GM12878 (cell line): ENCODE results near the gene EDN2. TPM values are rescaled to one million over a fixed set of nuclear protein-coding genes. Genes with fewer than 3 reads are reported as not detected.

Experiments used
- ATAC-seq: fragments of 200-7000 bp; cut with Tn5 transposase; 3 replicates; pipeline ENCODE4 v1.9.1; 2020; ENCODE audit warnings: mild to moderate bottlenecking, moderate library complexity
- BruUV-seq: library from RNA; stranded (reverse); fragments of 400-500 nt; replicated peaks from 2 replicates; lab custom pipeline; 2021; lab: Mats Ljungman, UMichigan
- CTCF ChIA-PET: fragments of 300-600 bp; sonication (Branson Sonifier 250); formaldehyde crosslinking; extraction: SDS; loops from one replicate; lab custom pipeline; 2021; ENCODE audit warnings: inconsistent platforms; lab: Yijun Ruan, JAX
- POLR2A ChIA-PET: fragments of 350-600 bp; formaldehyde crosslinking; extraction: SDS; loops from one replicate; lab custom pipeline; 2021; ENCODE audit warnings: inconsistent platforms; lab: Charles Lee
- RAD21 ChIA-PET: fragments of 300-600 bp; sonication (Branson Sonifier 250); formaldehyde crosslinking; loops from one replicate; lab custom pipeline; 2023; ENCODE audit warnings: antibody characterized with exemption; ENCODE audit not compliant: unreplicated experiment; lab: Charles Lee
- SMC1A ChIA-PET: fragments of 300-600 bp; sonication (Branson Sonifier 250); formaldehyde crosslinking; loops from one replicate; lab custom pipeline; 2023; ENCODE audit not compliant: unreplicated experiment, uncharacterized antibody; lab: Charles Lee
- DNase-seq: peaks from one replicate; pipeline ENCODE4 v3.0.0-alpha.2; 2011; ENCODE audit warnings: low read depth, low spot score
- FAIRE-seq: peaks from 3 replicates; lab custom pipeline; 2011; peaks lifted over from hg19 to GRCh38; lab: Jason Lieb, UNC
- H2AFZ ChIP-seq: 2 replicates; pipeline ENCODE4 v1.6.0; 2011; ENCODE audit warnings: low read depth, low read length, control low read depth; ENCODE audit not compliant: control insufficient read depth
- H3K27ac ChIP-seq: 2 replicates; pipeline ENCODE4 v1.5.1; 2011; ENCODE audit warnings: control low read depth; ENCODE audit not compliant: control insufficient read depth, insufficient read depth
- H3K27me3 ChIP-seq, 2 experiments: replicated peaks in 1 of 2; 2 replicates each; pipeline versions ENCODE4 v1.6.0 to v1.6.1; 2011; ENCODE audit warnings: low read length in 1 of 2; ENCODE audit not compliant: control insufficient read depth in 2 of 2, insufficient read depth in 2 of 2
- H3K36me3 ChIP-seq, 2 experiments: 2 replicates each; pipeline ENCODE4 v1.5.1; 2011; ENCODE audit warnings: low read length in 1 of 2; ENCODE audit not compliant: control insufficient read depth in 2 of 2, insufficient read depth in 2 of 2
- H3K4me1 ChIP-seq: 2 replicates; pipeline ENCODE4 v1.6.1; 2011; ENCODE audit warnings: mild to moderate bottlenecking, low read length, moderate library complexity, mixed read lengths; ENCODE audit not compliant: control insufficient read depth, insufficient read depth
- H3K4me2 ChIP-seq: 2 replicates; pipeline ENCODE4 v1.6.0; 2011; ENCODE audit warnings: control low read depth; ENCODE audit not compliant: control insufficient read depth, insufficient read depth
- H3K4me3 ChIP-seq: fragments of 200-600 bp; sonication (generic); 2 replicates; pipeline ENCODE4 v1.5.1; 2016
- H3K79me2 ChIP-seq: 2 replicates; pipeline ENCODE4 v1.6.0; 2011; ENCODE audit warnings: low read length; ENCODE audit not compliant: control insufficient read depth, insufficient read depth
- H3K9ac ChIP-seq: 2 replicates; pipeline ENCODE4 v1.8.0; 2011; ENCODE audit warnings: low read length, control low read depth, mixed read lengths; ENCODE audit not compliant: control insufficient read depth, insufficient read depth
- H3K9me3 ChIP-seq: replicated peaks from 3 replicates; pipeline ENCODE4 v1.5.1; 2011; ENCODE audit warnings: mild to moderate bottlenecking, low read length; ENCODE audit not compliant: control insufficient read depth, insufficient read depth
- H4K20me1 ChIP-seq: 2 replicates; pipeline ENCODE4 v1.6.0; 2011; ENCODE audit not compliant: control insufficient read depth, insufficient read depth
- ATF7 ChIP-seq: fragments of 450-650 bp; IDR thresholded peaks from 2 replicates; pipeline ENCODE4 v1.6.1; 2016; ENCODE audit warnings: low read depth, mild to moderate bottlenecking
- CEBPB ChIP-seq, 2 experiments: fragments of 150-350 bp in 1 of 2; IDR thresholded peaks; 2 replicates each; pipeline ENCODE4 v1.6.1; 2012 to 2014; ENCODE audit warnings: low read depth in 2 of 2, low read length in 2 of 2, borderline replicate concordance in 1 of 2, inconsistent platforms in 1 of 2
- CHD1 ChIP-seq: IDR thresholded peaks from 2 replicates; pipeline ENCODE4 v1.6.1; 2012; ENCODE audit warnings: low read depth, low read length, improper control_type of control experiment
- HCFC1 ChIP-seq: fragments of 150-350 bp; IDR thresholded peaks from 2 replicates; pipeline ENCODE4 v1.6.1; 2014; ENCODE audit warnings: low read length
- HDAC2 ChIP-seq: fragments of 200-600 bp; sonication (generic); IDR thresholded peaks from 2 replicates; pipeline ENCODE4 v1.6.1; 2017
- HDGF ChIP-seq: fragments of 450-650 bp; IDR thresholded peaks from 2 replicates; pipeline ENCODE4 v1.6.1; 2016; ENCODE audit warnings: antibody characterized with exemption
- LARP7 ChIP-seq: fragments of 450-650 bp; IDR thresholded peaks from 2 replicates; pipeline ENCODE4 v1.6.1; 2017; ENCODE audit warnings: mild to moderate bottlenecking
- NBN ChIP-seq: fragments of 450-650 bp; IDR thresholded peaks from 2 replicates; pipeline ENCODE4 v1.6.1; 2016
- RB1 ChIP-seq: fragments of 450-650 bp; formaldehyde crosslinking; IDR thresholded peaks from 2 replicates; pipeline ENCODE4 v1.6.1; 2017; ENCODE audit warnings: mild to moderate bottlenecking, borderline replicate concordance
- RFX5 ChIP-seq: IDR thresholded peaks from 2 replicates; pipeline ENCODE4 v1.6.1; 2011; ENCODE audit warnings: low read depth, low read length, improper control_type of control experiment
- SKIL ChIP-seq: fragments of 450-650 bp; IDR thresholded peaks from 2 replicates; pipeline ENCODE4 v1.6.1; 2017; ENCODE audit warnings: mild to moderate bottlenecking, low read depth, inconsistent platforms; ENCODE audit not compliant: poor library complexity, severe bottlenecking
- WRNIP1 ChIP-seq: IDR thresholded peaks from 2 replicates; pipeline ENCODE4 v1.6.1; 2011; ENCODE audit warnings: low read depth, low read length, improper control_type of control experiment, borderline replicate concordance
- YBX1 ChIP-seq: fragments of 450-650 bp; IDR thresholded peaks from 2 replicates; pipeline ENCODE4 v1.6.1; 2016; ENCODE audit warnings: antibody characterized with exemption
- ZNF687 ChIP-seq: fragments of 450-650 bp; IDR thresholded peaks from 2 replicates; pipeline ENCODE4 v1.6.1; 2017; ENCODE audit warnings: mild to moderate bottlenecking, moderate library complexity
- WGBS: methylation state at CpG from one replicate; pipeline ENCODE4 v1.1.6; 2016; ENCODE audit warnings: low lambda C conversion rate; ENCODE audit not compliant: insufficient replicate concordance, insufficient coverage; ENCODE audit errors: missing lambda C conversion rate; 5-methylcytosine and 5-hydroxymethylcytosine counted together
- in situ Hi-C: fragments of 300-500 bp; cut with MboI; formaldehyde crosslinking; loops from 9 replicates; pipeline ENCODE4 v1.14.3; 2018; ENCODE audit warnings: mixed read lengths
- intact Hi-C: fragments of 100-400 bp; cut with micrococcal nuclease; formaldehyde crosslinking; loops from one replicate; pipeline ENCODE4 v1.14.2; 2022; ENCODE audit not compliant: unreplicated experiment
- polyA plus RNA-seq, 11 experiments: library from polyadenylated mRNA; depleted of rRNA in 4 of 11; unstranded in 6 of 11; stranded (reverse) in 5 of 11; fragments of >200 nt; fragmentation: Nextera tagmentation in 4 of 11; fragmentation: Illumina TruSeq in 1 of 11; extraction: Ambion mirVana in 4 of 11; extraction: Trizol in 1 of 11; gene quantifications; 1 replicate in 1 of 11; 2 replicates in 10 of 11; pipeline versions ENCODE4 v1.2.1 to v1.2.3, GENCODE V29; 2011 to 2016; ENCODE audit warnings: inconsistent platforms in 2 of 11, missing spikeins in 2 of 11, low read depth in 1 of 11
- total RNA-seq, 4 experiments: library from RNA; depleted of rRNA in 3 of 4; stranded (reverse); fragments of >200 nt in 3 of 4; fragmentation: Illumina TruSeq in 1 of 4; extraction: Trizol in 1 of 4; gene quantifications; 2 replicates each; pipeline versions ENCODE4 v1.2.1 to v1.2.3, GENCODE V29; 2013 to 2021

Gene EDN2
- total and polyA plus RNA-seq, 10 of the 15 experiments (the other 5 are each of a cell fraction or from before 2014, with no cell fraction given), result 0.11 to 1.5 (median 0.43) TPM; not detected in 1

GRCh38 chr1:41444785-41445184, 39.7 kb downstream of the EDN2 start:
- intact Hi-C loops (no loop called here), in situ Hi-C loops (no loop called here)
- Histone ChIP-seq H2AFZ (no peak overlapping the region), H3K27me3 (peaks cover 0 to 2% of the 10 kb centered on the region in 2 experiments; a peak in 2 of 4 replicates), H3K9me3 (peaks cover 10% of the 10 kb centered on the region; the same call in 2 of the 3 replicates), H4K20me1 (no peaks in the 10 kb centered on the region), H3K9ac (no peak overlapping the region), H3K4me1 (no peaks in the 10 kb centered on the region), H3K4me3 (no peak overlapping the region), H3K79me2 (no peaks in the 10 kb centered on the region), H3K4me2 (no peak overlapping the region), H3K36me3 (no peaks in the 10 kb centered on the region), H3K27ac (no peak overlapping the region)
- ATAC-seq (no peak), DNase-seq (no peak), FAIRE-seq (no peak)
- no peak for TF ChIP-seq HCFC1
- no peak for TF ChIP-seq HDGF
- no peak for TF ChIP-seq LARP7
- TF ChIP-seq RFX5, result no peak
- no peak for TF ChIP-seq RB1
- TF ChIP-seq YBX1, result no peak
- no peak for TF ChIP-seq WRNIP1
- TF ChIP-seq NBN, result no peak
- TF ChIP-seq CHD1, result no peak
- ChIA-PET RAD21 (interaction anchor here (1.5 kb wide), 1 partner anchor 11 kb away, joined by 5 read pairs; no protein-coding TSS in a partner anchor), CTCF (interaction anchor here (0.9 to 2.4 kb wide), 4 partner anchors 12 to 379 kb away, joined by 3 to 7 read pairs (median 4); no protein-coding TSS in a partner anchor), SMC1A (no interaction called here), POLR2A (no interaction called here)
- no TSS peak for BruUV-seq

- no peak for ATAC-seq
- no peak for TF ChIP-seq SKIL
- TF ChIP-seq HDAC2, result no peak
- TF ChIP-seq ZNF687, result no peak
- no peak for TF ChIP-seq ATF7
- no peak for TF ChIP-seq CEBPB (IDR thresholded peaks at IDR 0.05; ENCODE audit: borderline replicate concordance in 1 of 2, low read depth in 2 of 2, low read length in 2 of 2)
- in situ Hi-C loops, result no loop called here
- ChIA-PET CTCF (interaction anchor here (0.8 to 2.4 kb wide), 6 partner anchors 11 to 379 kb away, joined by 3 to 7 read pairs (median 4); no protein-coding TSS in a partner anchor), POLR2A (no interaction called here), RAD21 (interaction anchor here (1.5 kb wide), 1 partner anchor 11 kb away, joined by 5 read pairs; no protein-coding TSS in a partner anchor), SMC1A (no interaction called here)
- H3K27me3 ChIP-seq, result peaks cover 0 to 2% of the 10 kb centered on the region in 2 experiments; a peak in 2 of 4 replicates
- H4K20me1 ChIP-seq, result no peaks in the 10 kb centered on the region
- no peaks in the 10 kb centered on the region for H3K79me2 ChIP-seq
- H3K9me3 ChIP-seq, result peaks cover 10% of the 10 kb centered on the region; the same call in 2 of the 3 replicates
- intact Hi-C loops, result no loop called here
- H3K36me3 ChIP-seq, result no peaks in the 10 kb centered on the region
- no peak for DNase-seq
- WGBS, result 16% methylated on average over 3 of the region's 3 CpGs
- H3K9ac ChIP-seq, result no peak overlapping the region
- no TSS peak for BruUV-seq
- H3K27ac ChIP-seq, result no peak overlapping the region
- H3K4me3 ChIP-seq, result no peak overlapping the region
- H3K4me1 ChIP-seq, result no peaks in the 10 kb centered on the region
- no peak overlapping the region for H3K4me2 ChIP-seq
- no peak for FAIRE-seq
- no peak overlapping the region for H2AFZ ChIP-seq
Measured at GRCh38 chr1:41444246-41444645, 40.2 kb downstream of the EDN2 start.
